Activated CD4-positive, CD25-positive, alpha-beta regulatory T cell treated with anti-CD3 and anti-CD28 coated beads, Interleukin-2, amount 50 U/mL, for 24 hours (primary cell): ENCODE data around the gene NHEJ1.
A peak's percentile ranks its signal among the peaks of the same experiment; 100 is the strongest.

ENCODE experiments used
- ATAC-seq, 2 donors: fragments of 150-1000 bp; cut with Tn5 transposase; one replicate each; pipeline ENCODE4 v1.10.0; 2021; ENCODE audit warnings: mild to moderate bottlenecking in 1 of 2, moderate library complexity in 1 of 2

NHEJ1 gene

GRCh38 chr2:219165058-219165911 lies 4.7 kb upstream of the NHEJ1 start:
- ATAC-seq, result no peak

DNA sequence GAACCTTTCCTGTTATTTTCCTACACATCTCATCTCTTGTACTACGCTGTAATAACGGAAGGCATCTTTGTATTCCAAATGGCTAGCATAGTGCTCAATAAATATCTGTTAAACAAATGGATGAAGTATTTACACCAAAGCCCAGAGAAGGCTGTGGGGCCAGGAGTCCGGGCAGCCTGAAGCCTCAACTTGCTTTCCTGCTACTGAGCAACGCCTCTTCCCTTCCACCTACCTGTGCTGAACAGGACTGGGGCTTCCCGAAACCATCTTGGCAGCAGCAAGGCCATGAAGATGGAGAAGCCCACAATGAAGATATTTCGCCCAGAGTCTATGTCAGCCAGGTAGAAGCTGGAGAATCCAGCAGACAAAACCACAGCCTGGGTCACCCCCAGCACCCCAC lies 2.5 kb upstream of the NHEJ1 start:
- no peak for ATAC-seq

DNA sequence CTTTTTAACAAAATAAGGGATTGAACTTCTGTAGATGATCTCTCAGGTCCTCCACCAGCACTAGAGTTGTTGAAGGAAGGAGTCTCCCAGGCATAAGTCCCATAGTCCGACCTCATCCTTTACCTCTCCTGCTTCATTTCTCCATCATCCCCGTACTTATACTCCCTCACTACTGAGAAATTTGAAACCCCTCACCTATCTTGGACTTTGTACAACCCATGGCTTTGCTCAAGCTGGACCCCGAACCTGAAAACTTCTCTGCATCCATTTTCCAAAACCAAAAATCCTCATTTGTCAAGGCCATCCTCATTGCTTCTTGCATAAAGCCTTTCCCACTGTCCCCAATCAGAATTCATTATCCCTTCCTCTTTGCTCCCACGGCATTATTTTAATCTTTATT lies 482 bp upstream of the NHEJ1 start:
- ATAC-seq, result no peak

DNA sequence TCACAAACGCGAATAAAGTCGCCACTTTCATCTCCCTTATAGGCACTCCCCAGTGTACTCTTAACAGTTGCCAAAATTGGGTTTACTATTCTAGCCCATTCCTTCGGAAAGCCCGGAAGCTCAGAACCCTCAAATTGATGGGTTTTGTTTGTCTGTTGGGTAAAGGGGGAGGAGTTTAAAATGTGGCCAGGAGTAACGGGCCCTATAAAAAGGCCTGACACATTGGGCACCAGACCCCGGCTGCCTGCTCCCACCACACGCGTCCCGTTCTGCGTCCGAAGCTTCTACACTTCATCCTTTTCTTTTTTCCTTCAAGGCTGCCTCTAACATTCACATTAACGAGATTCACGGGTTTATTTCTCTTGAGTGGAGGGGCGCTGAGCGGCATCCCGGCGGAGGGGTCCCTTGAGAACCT lies 837 bp downstream of the NHEJ1 start:
- no peak for ATAC-seq

DNA sequence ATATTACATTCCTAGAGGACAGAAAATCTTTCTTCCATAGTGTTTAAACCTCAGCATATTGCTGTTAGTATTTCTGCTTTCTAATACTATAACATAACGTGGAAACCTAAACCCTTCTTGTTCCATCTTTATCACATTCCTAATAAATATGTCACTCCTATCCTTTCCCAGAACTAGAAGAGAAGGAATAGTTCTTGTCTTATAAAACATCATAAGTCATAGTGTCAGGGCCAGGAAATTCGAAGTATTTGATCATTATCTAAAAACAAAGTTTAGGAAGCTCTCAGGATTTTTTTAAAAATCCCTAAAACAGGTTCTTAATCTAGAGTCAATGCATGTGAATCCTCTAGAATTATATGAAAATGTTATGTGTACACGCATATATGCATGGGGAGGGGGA lies 2.0 kb downstream of the NHEJ1 start:
- ATAC-seq, result no peak

DNA sequence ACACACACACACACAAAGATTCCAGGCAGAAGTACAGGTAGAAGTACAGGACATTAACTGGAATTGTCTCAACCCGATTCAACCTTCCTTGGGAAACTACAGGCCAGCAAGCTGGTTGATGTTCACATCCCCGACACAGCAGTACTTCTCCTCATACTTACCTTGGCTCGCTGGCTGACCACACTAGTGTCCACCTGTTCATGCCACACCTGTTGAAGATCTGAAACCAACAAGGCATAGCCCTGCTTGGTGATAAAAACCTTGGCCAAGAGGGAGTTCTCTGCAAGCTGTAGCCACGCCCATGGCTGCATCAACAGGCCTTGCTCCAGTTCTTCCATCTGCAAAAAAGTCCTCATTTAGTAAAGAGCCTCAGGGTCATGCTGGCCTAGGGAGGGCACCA lies 2.6 kb downstream of the NHEJ1 start:
- no peak for ATAC-seq

DNA sequence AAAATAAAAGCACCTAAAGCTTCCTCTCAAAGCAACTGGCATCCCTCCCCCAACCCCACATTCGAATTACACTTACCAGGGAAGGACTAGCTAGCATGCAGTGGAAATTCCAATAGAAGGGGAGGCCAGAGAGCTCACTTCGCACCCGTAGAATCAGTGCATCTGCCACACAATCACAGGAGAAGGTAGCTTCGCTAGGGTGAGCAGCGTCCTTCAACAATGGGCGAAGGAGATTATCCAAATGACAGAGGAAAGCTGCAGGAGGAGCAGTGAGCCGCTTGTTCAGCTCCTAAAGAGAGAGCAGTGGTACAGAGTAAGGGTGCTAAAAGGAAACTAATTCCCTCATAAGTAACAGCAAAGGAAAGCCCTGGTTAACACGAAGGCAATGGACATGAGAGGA lies 3.2 kb downstream of the NHEJ1 start:
- no peak for ATAC-seq

GRCh38 chr2:219155054-219155644 lies 5.5 kb downstream of the NHEJ1 start:
- ATAC-seq, result peak in 1 of 2 donors; percentile 4

DNA sequence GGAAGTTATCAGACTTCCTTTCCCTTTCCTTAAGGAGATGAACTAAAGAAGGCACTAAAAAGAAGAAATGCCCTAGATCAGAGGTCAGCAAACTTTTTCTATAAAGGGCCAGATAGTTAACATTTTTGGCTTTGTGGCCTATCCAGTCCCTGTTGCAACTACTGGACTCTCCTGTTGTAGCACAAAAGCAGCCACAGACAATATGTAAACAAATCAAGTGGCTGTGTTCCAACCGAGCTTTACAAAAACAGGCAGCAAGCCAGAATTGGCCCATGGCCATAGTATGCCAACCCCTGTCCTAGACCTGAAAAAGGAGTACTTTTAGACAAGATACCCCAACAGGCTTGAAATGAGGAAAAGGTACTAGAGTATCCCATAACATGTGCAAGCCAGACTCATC lies 10.9 kb downstream of the NHEJ1 start:
- no peak for ATAC-seq

GRCh38 chr2:219142329-219142728 lies 18.3 kb downstream of the NHEJ1 start:
- ATAC-seq, result no peak

- no peak for ATAC-seq
These were observed 19.9 kb downstream of the NHEJ1 start for GRCh38 chr2:219140722-219141121.

DNA sequence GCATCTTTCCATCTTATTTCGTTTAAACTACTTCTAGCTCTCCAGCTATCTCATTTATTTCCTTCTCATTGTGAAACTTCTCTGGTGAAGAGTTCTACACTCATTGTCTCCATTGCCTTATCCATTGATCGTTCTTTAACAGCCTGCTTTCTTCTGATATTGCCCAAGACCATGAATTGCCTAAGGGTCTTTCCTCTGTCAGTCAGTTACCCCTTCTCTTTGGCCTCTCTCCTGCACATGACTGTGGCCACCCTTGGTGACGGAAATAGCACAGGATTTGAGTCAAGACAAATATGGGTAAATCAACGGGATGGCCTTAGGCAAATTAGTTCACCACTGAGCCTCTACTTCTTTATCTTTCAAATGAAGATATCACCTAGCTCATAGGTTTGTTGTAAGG lies 26.6 kb downstream of the NHEJ1 start:
- no peak for ATAC-seq

GRCh38 chr2:219131744-219132143 lies 28.9 kb downstream of the NHEJ1 start:
- no peak for ATAC-seq

- ATAC-seq, result no peak
These were observed 29.3 kb downstream of the NHEJ1 start for GRCh38 chr2:219131327-219131726.

GRCh38 chr2:219129589-219129988 lies 31.0 kb downstream of the NHEJ1 start:
- no peak for ATAC-seq

GRCh38 chr2:219128396-219128795 lies 32.2 kb downstream of the NHEJ1 start:
- ATAC-seq, result no peak

- no peak for ATAC-seq
These were observed 33.5 kb downstream of the NHEJ1 start for GRCh38 chr2:219127037-219127635.

DNA sequence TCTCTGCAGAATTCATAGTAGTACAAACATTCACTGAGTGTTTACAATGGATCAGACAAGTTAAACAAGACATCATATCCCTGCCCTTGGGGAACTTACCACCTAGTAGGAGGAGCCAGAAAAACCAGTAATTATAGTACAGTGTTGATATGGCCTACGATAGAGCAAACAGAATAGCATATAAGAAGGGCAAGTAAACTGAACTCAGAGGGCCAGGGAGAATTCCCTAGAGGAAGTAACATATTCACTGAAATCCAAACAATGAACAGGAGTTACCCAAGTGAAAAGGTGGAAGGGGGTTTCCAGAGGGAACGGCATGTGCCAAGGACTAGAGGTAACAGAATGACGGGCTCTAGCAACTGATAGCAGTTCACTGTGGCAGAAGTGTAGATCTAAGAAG lies 34.1 kb downstream of the NHEJ1 start:
- no peak for ATAC-seq

DNA sequence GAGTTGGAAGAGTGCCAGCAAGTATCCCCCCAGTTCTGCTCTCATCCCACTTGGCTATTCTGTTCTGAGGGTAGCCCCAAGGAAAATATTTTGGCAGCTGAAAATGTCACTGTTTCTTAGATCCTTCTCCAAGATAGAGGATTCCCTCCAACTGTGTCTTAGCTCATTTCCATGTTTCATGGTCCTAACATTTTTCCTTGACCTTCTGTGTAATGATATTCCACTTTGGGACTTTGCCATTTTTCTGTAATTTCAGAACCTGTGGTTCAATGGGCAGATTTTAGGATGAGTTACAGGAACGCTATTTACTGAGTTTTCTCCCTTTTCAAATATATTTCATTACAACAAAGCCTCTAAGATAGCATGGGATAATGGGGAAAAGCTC lies 34.7 kb downstream of the NHEJ1 start:
- ATAC-seq, result no peak

GRCh38 chr2:219125225-219125885 lies 35.3 kb downstream of the NHEJ1 start:
- ATAC-seq, result no peak

DNA sequence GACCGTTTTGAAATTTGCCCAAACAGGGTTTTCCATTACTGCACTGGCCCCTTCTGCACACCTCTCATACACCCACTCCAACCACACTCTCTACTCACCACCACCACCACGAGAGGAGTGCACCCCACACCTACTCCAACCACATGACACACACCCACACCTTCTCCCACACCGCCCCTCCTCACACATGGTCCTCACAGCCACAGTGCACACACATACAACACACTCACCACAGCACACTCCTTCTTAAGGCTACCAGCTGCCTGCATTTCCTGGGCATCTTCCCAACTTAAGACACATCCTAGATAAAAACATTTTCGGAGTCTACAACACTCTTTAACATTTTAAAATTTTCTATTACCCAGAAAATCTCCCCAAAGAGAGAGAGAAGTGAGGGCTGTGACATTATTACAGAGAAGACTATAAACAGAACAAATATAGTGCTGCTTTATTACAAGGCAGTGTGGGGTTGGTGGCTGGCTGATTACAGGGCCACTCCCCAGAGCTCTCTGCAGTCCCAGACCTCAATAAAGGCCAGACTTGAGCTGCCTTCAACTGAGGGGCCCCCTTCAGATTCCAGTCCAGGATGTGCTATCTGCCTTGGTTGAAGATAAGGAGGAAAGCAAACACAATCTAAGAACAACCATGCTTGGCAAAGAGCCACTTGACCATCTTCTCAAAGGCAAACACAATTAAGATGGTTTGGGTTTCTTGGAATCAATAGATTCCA lies 36.1 kb downstream of the NHEJ1 start:
- no peak for ATAC-seq

DNA sequence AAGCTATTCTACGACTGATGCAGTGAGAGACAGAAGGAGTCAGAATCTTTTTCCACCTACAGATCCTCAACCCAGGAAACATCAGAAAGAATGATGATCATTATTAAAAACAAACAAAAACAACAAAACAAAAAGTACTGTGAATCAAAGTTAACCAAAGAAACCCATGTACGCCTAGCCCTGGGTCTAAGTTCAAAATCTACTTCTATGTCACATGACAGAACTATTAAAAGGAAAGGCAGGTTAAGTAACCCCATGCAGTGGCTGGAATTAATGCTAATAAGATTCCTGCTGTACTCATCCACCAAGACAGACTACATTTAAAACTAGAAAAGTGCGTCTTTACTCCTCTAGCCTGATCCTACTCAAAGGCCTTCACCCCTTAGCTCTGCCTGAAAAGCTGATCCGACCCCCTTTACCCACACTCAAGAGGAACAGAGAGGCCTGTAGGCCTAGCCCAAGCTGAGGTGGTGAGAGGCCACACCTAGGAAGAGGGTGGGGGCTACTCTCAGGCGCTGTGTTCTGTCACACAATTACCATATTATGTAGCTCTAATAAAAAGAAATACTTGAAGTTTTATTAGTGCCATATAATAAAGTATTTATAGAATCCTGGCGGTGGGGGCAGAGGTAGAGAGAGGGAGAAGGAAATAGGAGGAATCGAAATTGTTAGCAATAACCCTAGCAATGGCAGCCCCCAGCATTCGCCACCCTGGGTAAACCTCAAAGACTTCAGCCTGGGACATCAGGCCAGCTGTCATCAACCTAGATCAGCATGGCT lies 37.1 kb downstream of the NHEJ1 start:
- ATAC-seq, result no peak
